ENCODE measurements around the gene CYP4F12.

Gene CYP4F12

GRCh38 chr19:15680478-15681322 is 7.8 kb downstream of the CYP4F12 start:
- DNase-seq (ENCODE audit: insufficient read length), result no peak
- no peak for FAIRE-seq
- no peak for TF ChIP-seq POLR2A (IDR thresholded peaks at IDR 0.05; ENCODE audit: low read depth, low read length)
- no peak for TF ChIP-seq POLR2AphosphoS5 (IDR thresholded peaks at IDR 0.05; ENCODE audit: low read depth, low read length)
- TF ChIP-seq TAF1 (IDR thresholded peaks at IDR 0.05; ENCODE audit: borderline replicate concordance, low read depth, low read length), result no peak

GRCh38 chr19:15683411-15683810 is 10.5 kb downstream of the CYP4F12 start:
- DNase-seq (ENCODE audit: insufficient read length) (no peak), FAIRE-seq (no peak)
- TF ChIP-seq POLR2AphosphoS5 (IDR thresholded peaks at IDR 0.05; ENCODE audit: low read depth, low read length) (no peak), POLR2A (IDR thresholded peaks at IDR 0.05; ENCODE audit: low read depth, low read length) (no peak), TAF1 (IDR thresholded peaks at IDR 0.05; ENCODE audit: borderline replicate concordance, low read depth, low read length) (no peak)

- no peak for TF ChIP-seq POLR2AphosphoS5 (IDR thresholded peaks at IDR 0.05; ENCODE audit: low read depth, low read length)
- TF ChIP-seq TAF1 (IDR thresholded peaks at IDR 0.05; ENCODE audit: borderline replicate concordance, low read depth, low read length), result no peak
- TF ChIP-seq POLR2A (IDR thresholded peaks at IDR 0.05; ENCODE audit: low read depth, low read length), result no peak
- no peak for FAIRE-seq
- DNase-seq (ENCODE audit: insufficient read length), result no peak
Observed at GRCh38 chr19:15684828-15685227, 11.9 kb downstream of the CYP4F12 start.

GRCh38 chr19:15696654-15697194 is 23.8 kb downstream of the CYP4F12 start:
- FAIRE-seq, result no peak
- TF ChIP-seq TAF1 (IDR thresholded peaks at IDR 0.05; ENCODE audit: borderline replicate concordance, low read depth, low read length) (no peak), POLR2A (IDR thresholded peaks at IDR 0.05; ENCODE audit: low read depth, low read length) (no peak), POLR2AphosphoS5 (IDR thresholded peaks at IDR 0.05; ENCODE audit: low read depth, low read length) (no peak)

GRCh38 chr19:15701757-15702533 is 29.1 kb downstream of the CYP4F12 start:
- FAIRE-seq (no peak), DNase-seq (ENCODE audit: insufficient read length) (no peak)

More at GRCh38 chr19:15696654-15697194, 23.8 kb downstream of the CYP4F12 start:
- DNase-seq (ENCODE audit: insufficient read length), result no peak

GRCh38 chr19:15702534-15702930 is 29.6 kb downstream of the CYP4F12 start:
- FAIRE-seq (no peak), DNase-seq (ENCODE audit: insufficient read length) (no peak)
- no peak for TF ChIP-seq POLR2A (IDR thresholded peaks at IDR 0.05; ENCODE audit: low read depth, low read length)
- TF ChIP-seq TAF1 (IDR thresholded peaks at IDR 0.05; ENCODE audit: borderline replicate concordance, low read depth, low read length), result no peak
- TF ChIP-seq POLR2AphosphoS5 (IDR thresholded peaks at IDR 0.05; ENCODE audit: low read depth, low read length), result no peak

More at GRCh38 chr19:15701757-15702533, 29.1 kb downstream of the CYP4F12 start:
- TF ChIP-seq POLR2AphosphoS5 (IDR thresholded peaks at IDR 0.05; ENCODE audit: low read depth, low read length) (no peak), TAF1 (IDR thresholded peaks at IDR 0.05; ENCODE audit: borderline replicate concordance, low read depth, low read length) (no peak), POLR2A (IDR thresholded peaks at IDR 0.05; ENCODE audit: low read depth, low read length) (no peak)

- FAIRE-seq (no peak), DNase-seq (ENCODE audit: insufficient read length) (no peak)
- TF ChIP-seq POLR2AphosphoS5 (IDR thresholded peaks at IDR 0.05; ENCODE audit: low read depth, low read length), result no peak
- no peak for TF ChIP-seq TAF1 (IDR thresholded peaks at IDR 0.05; ENCODE audit: borderline replicate concordance, low read depth, low read length)
- TF ChIP-seq POLR2A (IDR thresholded peaks at IDR 0.05; ENCODE audit: low read depth, low read length), result no peak
Observed at GRCh38 chr19:15714638-15715037, 41.8 kb downstream of the CYP4F12 start.

GRCh38 chr19:15715642-15716041 is 42.8 kb downstream of the CYP4F12 start:
- FAIRE-seq (no peak), DNase-seq (ENCODE audit: insufficient read length) (no peak)
- TF ChIP-seq TAF1 (IDR thresholded peaks at IDR 0.05; ENCODE audit: borderline replicate concordance, low read depth, low read length) (no peak), POLR2AphosphoS5 (IDR thresholded peaks at IDR 0.05; ENCODE audit: low read depth, low read length) (no peak), POLR2A (IDR thresholded peaks at IDR 0.05; ENCODE audit: low read depth, low read length) (no peak)

GRCh38 chr19:15717809-15718208 is 44.9 kb downstream of the CYP4F12 start:
- no peak for TF ChIP-seq POLR2AphosphoS5 (IDR thresholded peaks at IDR 0.05; ENCODE audit: low read depth, low read length)
- TF ChIP-seq TAF1 (IDR thresholded peaks at IDR 0.05; ENCODE audit: borderline replicate concordance, low read depth, low read length), result no peak
- no peak for TF ChIP-seq POLR2A (IDR thresholded peaks at IDR 0.05; ENCODE audit: low read depth, low read length)
- FAIRE-seq (no peak), DNase-seq (ENCODE audit: insufficient read length) (no peak)

GRCh38 chr19:15721268-15721667 is 48.4 kb downstream of the CYP4F12 start:
- FAIRE-seq (no peak), DNase-seq (ENCODE audit: insufficient read length) (no peak)
- TF ChIP-seq POLR2AphosphoS5 (IDR thresholded peaks at IDR 0.05; ENCODE audit: low read depth, low read length) (no peak), POLR2A (IDR thresholded peaks at IDR 0.05; ENCODE audit: low read depth, low read length) (no peak), TAF1 (IDR thresholded peaks at IDR 0.05; ENCODE audit: borderline replicate concordance, low read depth, low read length) (no peak)

- FAIRE-seq, result no peak
- DNase-seq (ENCODE audit: insufficient read length), result no peak
- TF ChIP-seq POLR2AphosphoS5 (IDR thresholded peaks at IDR 0.05; ENCODE audit: low read depth, low read length) (no peak), TAF1 (IDR thresholded peaks at IDR 0.05; ENCODE audit: borderline replicate concordance, low read depth, low read length) (no peak), POLR2A (IDR thresholded peaks at IDR 0.05; ENCODE audit: low read depth, low read length) (no peak)
Observed at GRCh38 chr19:15722956-15723355, 50.1 kb downstream of the CYP4F12 start.

All from GM12892 (cell line).